ENCODE results near the gene KRTAP19-6. TPM values are rescaled to one million over a fixed set of nuclear protein-coding genes. Genes with fewer than 3 reads are reported as not detected.
"Not testable (repeated sequence)": the region's sequence is repeated elsewhere in the genome, so short reads cannot be mapped to it uniquely, and the experiment has no call there.

KRTAP19-6 gene
- total RNA-seq, 2 experiments from 2014 or later: not detected

- no peak for ATAC-seq (ENCODE audit: low read depth)
- no peak for DNase-seq
- Mint-ChIP-seq H3K4me1 (no peaks in the 10 kb centered on the region), H3K27me3 (no peaks in the 10 kb centered on the region), H3K27ac (no peak overlapping the region), H3K4me3 (no peak overlapping the region), H3K9me3 (peaks cover 2% of the 10 kb centered on the region), H3K36me3 (no peaks in the 10 kb centered on the region)
- POLR2A ChIA-PET: no interaction called here
Measured at GRCh38 chr21:30515681-30516080, 26.0 kb downstream of the KRTAP19-6 start.

GRCh38 chr21:30505621-30506205 is 36.0 kb downstream of the KRTAP19-6 start:
- ATAC-seq (ENCODE audit: low read depth); H3K27me3 Mint-ChIP-seq; H3K4me3 Mint-ChIP-seq; POLR2A ChIA-PET; H3K36me3 Mint-ChIP-seq; H3K4me1 Mint-ChIP-seq; DNase-seq; H3K27ac Mint-ChIP-seq; H3K9me3 Mint-ChIP-seq: not testable (repeated sequence)

GRCh38 chr21:30502041-30502440 is 39.6 kb downstream of the KRTAP19-6 start, which contains the start of gene KRTAP19-5:
Gene KRTAP19-5, minus strand, starts transcription at chr21:30502141. Its CDS starts 51 bp downstream, at chr21:30502090.
- H3K27me3 Mint-ChIP-seq: no peaks in the 10 kb centered on the region
- no peaks in the 10 kb centered on the region for H3K9me3 Mint-ChIP-seq
- no peaks in the 10 kb centered on the region for H3K4me1 Mint-ChIP-seq
- H3K36me3 Mint-ChIP-seq: no peaks in the 10 kb centered on the region
- no peak within 1 kb of the TSS for H3K4me3 Mint-ChIP-seq
- POLR2A ChIA-PET: no interaction called here
- no peak within 1 kb of the TSS for H3K27ac Mint-ChIP-seq
- DNase-seq: no peak
- ATAC-seq (ENCODE audit: low read depth): no peak

- no peak for DNase-seq
- POLR2A ChIA-PET: no interaction called here
- Mint-ChIP-seq H3K4me1 (no peaks in the 10 kb centered on the region), H3K36me3 (no peaks in the 10 kb centered on the region), H3K27me3 (no peaks in the 10 kb centered on the region), H3K27ac (no peak within 1 kb of the TSS), H3K4me3 (no peak within 1 kb of the TSS), H3K9me3 (no peaks in the 10 kb centered on the region)
- no peak for ATAC-seq (ENCODE audit: low read depth)
Measured at GRCh38 chr21:30497065-30497464, 44.6 kb downstream of the KRTAP19-6 start, which contains the start of gene KRTAP19-4. Gene KRTAP19-4, minus strand, starts transcription at chr21:30497165. Its CDS starts 55 bp downstream, at chr21:30497110.

- no peaks in the 10 kb centered on the region for H3K4me1 Mint-ChIP-seq
- no peak for ATAC-seq (ENCODE audit: low read depth)
- no peak within 1 kb of the TSS for H3K27ac Mint-ChIP-seq
- no peaks in the 10 kb centered on the region for H3K36me3 Mint-ChIP-seq
- POLR2A ChIA-PET: no interaction called here
- H3K4me3 Mint-ChIP-seq: no peak within 1 kb of the TSS
- no peak for DNase-seq
- H3K27me3 Mint-ChIP-seq: no peaks in the 10 kb centered on the region
- peaks cover 1% of the 10 kb centered on the region for H3K9me3 Mint-ChIP-seq
Measured at GRCh38 chr21:30491963-30492428, 49.7 kb downstream of the KRTAP19-6 start, which contains the start of gene KRTAP19-3. Gene KRTAP19-3, minus strand, starts transcription at chr21:30492013. Its CDS starts 56 bp downstream, at chr21:30491957.

Other genes with a start within 250 kb of the KRTAP19-6 start
- gene KRTAP26-1, start 221.5 kb downstream of the KRTAP19-6 start, total RNA-seq: not detected
- gene KRTAP27-1, start 204.2 kb downstream of the KRTAP19-6 start, total RNA-seq: not detected
- not detected for gene KRTAP23-1, start 193.3 kb downstream of the KRTAP19-6 start, total RNA-seq
- not detected for gene KRTAP13-2, start 169.6 kb downstream of the KRTAP19-6 start, total RNA-seq
- gene KRTAP13-1, start 145.8 kb downstream of the KRTAP19-6 start, total RNA-seq: not detected
- gene KRTAP13-3, start 115.9 kb downstream of the KRTAP19-6 start, total RNA-seq: not detected
- gene KRTAP13-4, start 111.6 kb downstream of the KRTAP19-6 start, total RNA-seq: not detected
- not detected for gene KRTAP15-1, start 101.6 kb downstream of the KRTAP19-6 start, total RNA-seq
- not detected for gene KRTAP19-1, start 61.5 kb downstream of the KRTAP19-6 start, total RNA-seq
- gene KRTAP19-2, start 54.4 kb downstream of the KRTAP19-6 start, total RNA-seq: not detected
- gene KRTAP19-3, start 49.9 kb downstream of the KRTAP19-6 start, total RNA-seq: not detected
- not detected for gene KRTAP19-4, start 44.7 kb downstream of the KRTAP19-6 start, total RNA-seq
- not detected for gene KRTAP19-5, start 39.7 kb downstream of the KRTAP19-6 start, total RNA-seq
- gene KRTAP19-7, start 19.4 kb upstream of the KRTAP19-6 start, total RNA-seq: not detected
- gene KRTAP22-2, start 48.5 kb upstream of the KRTAP19-6 start, total RNA-seq: not detected
- gene KRTAP6-3, start 50.6 kb upstream of the KRTAP19-6 start, total RNA-seq: not detected
- gene KRTAP6-2, start 57.0 kb upstream of the KRTAP19-6 start, total RNA-seq: not detected
- gene KRTAP22-1, start 59.2 kb upstream of the KRTAP19-6 start, total RNA-seq: not detected
- gene KRTAP6-1, start 72.1 kb upstream of the KRTAP19-6 start, total RNA-seq: not detected
- not detected for gene KRTAP20-1, start 74.6 kb upstream of the KRTAP19-6 start, total RNA-seq
- gene KRTAP20-4, start 78.8 kb upstream of the KRTAP19-6 start, total RNA-seq: not detected
- gene KRTAP20-2, start 93.3 kb upstream of the KRTAP19-6 start, total RNA-seq: not detected
- not detected for gene KRTAP20-3, start 101.0 kb upstream of the KRTAP19-6 start, total RNA-seq
- not detected for gene KRTAP21-3, start 176.9 kb upstream of the KRTAP19-6 start, total RNA-seq
- not detected for gene KRTAP21-2, start 205.4 kb upstream of the KRTAP19-6 start, total RNA-seq
- not detected for gene KRTAP21-1, start 213.6 kb upstream of the KRTAP19-6 start, total RNA-seq